Measurements from ENCODE around the gene HBG2.
"Not testable (repeated sequence)": the region's sequence is repeated elsewhere in the genome, so short reads cannot be mapped to it uniquely, and the experiment has no call there.

The HBG2 gene

DNA sequence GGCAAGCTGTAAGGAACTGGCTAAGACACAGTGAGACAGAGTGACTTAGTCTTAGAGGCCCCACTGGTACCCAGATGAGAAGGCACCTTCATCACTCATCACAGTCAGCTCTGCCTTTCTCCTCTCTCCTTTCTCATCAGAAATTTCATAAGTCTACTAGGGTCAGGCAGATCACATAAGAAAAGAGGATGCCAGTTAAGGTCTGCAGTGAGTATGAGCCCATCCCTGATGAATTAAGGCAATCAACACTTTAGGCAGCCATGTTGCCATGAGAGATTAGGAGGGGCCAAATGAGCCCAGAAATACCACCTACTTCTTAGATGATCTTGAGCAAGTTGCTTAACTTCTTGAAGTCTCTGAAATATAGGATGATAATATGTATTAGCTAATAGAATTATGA, 27.0 kb upstream of the HBG2 start:
- no peak for DNase-seq (ENCODE audit: low read depth in 2 of 2)

DNA sequence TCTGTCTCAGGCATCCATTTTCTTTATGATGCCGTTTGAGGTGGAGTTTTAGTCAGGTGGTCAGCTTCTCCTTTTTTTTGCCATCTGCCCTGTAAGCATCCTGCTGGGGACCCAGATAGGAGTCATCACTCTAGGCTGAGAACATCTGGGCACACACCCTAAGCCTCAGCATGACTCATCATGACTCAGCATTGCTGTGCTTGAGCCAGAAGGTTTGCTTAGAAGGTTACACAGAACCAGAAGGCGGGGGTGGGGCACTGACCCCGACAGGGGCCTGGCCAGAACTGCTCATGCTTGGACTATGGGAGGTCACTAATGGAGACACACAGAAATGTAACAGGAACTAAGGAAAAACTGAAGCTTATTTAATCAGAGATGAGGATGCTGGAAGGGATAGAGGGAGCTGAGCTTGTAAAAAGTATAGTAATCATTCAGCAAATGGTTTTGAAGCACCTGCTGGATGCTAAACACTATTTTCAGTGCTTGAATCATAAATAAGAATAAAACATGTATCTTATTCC, 26.1 kb upstream of the HBG2 start:
- no peak for DNase-seq (ENCODE audit: low read depth in 2 of 2)

DNA sequence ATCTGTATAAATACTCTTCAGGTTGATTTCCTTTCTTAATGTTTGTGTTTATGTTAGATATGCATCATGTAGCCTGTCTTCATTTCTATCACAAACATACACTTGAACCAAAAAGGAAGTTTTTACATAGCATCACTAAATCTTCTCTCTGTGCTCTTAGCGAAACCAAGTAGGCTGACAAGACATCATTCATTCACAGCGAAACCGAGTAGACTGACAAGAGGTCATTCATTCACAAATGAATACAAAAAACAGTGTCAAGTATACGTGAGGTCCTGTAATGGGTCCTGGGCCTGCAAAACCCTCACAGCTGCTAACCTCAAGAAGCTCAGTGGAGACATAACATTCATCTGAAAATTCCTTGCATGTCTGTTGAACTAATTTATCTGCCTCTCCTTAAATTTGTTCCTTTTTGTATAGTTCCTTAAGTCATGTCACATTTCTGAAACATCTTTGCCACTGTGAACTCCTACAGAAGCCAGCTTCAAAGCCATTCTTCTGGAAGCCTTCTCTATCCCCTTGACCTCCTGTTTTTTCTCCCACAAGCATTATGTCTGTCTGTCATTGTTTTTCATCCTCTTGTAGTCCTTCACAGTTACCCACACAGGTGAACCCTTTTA, 25.0 kb upstream of the HBG2 start:
- DNase-seq (ENCODE audit: low read depth in 2 of 2) = no peak

DNA sequence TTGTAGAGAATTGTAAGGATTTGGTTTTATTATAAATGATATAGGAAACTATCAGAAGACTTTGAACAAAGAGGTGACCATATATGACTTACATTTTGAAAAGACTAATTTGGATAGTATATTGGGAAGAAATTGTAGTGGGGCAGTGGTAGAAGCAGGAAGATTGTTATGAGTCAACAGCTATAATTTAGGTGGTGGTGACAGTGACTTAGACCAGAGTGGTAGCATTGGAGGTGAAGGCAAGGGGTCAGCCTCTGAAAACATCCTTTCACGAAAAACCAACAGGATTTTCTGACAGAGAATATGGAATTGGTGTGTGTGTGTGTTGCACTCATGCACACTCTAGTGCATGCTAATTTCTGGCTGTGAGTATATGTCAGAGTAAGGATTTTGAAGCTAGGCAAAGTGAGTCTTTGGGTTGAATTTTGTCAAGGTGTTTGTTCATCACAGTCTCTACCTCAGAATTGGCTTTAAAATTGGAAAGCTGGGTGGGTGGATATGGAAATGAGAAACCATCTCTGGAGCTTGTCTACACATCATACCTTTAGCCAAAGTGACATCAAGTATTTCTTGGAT, 23.3 kb upstream of the HBG2 start:
- no peak for DNase-seq (ENCODE audit: low read depth in 2 of 2)

DNA sequence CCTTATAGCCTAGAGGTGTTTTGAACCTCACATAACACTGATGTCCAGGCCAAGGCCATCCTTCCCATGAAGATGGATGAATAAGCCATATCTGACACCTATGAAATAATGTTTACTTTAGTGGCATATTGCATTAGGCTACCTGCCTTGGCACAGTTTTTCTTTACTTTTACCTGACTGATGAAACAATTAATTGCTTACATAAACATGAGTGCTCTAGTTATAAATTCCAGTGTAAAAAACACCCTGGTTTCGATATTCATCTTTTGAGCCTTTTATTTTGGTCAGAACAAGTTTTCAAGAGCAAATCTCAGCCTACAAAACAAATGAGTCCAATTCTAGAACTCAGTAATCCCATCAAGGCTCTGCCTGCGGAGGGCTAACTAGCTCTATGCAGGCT, 22.1 kb upstream of the HBG2 start:
- no peak for DNase-seq (ENCODE audit: low read depth in 2 of 2)

DNA sequence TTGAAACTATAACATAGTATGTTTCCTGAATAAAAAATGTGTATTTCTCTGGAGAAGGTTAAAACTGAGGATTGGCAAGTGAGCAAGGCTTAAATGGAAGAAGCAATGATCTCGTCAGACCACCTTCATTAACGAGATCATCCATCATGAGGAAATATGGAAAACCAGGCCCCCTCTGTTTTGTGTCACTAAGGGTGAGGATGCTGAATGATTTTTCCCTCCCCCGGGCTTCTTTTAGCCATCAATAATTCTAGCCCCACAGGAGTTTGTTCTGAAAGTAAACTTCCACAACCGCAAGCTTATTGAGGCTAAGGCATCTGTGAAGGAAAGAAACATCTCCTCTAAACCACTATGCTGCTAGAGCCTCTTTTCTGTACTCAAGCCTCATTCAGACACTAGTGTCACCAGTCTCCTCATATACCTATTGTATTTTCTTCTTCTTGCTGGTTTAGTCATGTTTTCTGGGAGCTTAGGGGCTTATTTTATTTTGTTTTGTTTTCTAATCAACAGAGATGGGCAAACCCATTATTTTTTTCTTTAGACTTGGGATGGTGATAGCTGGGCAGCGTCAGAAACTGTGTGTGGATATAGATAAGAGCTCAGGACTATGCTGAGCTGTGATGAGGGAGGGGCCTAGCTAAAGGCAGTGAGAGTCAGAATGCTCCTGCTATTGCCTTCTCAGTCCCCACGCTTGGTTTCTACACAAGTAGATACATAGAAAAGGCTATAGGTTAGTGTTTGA, 21.0 kb upstream of the HBG2 start:
- DNase-seq (ENCODE audit: low read depth in 2 of 2) = no peak

DNA sequence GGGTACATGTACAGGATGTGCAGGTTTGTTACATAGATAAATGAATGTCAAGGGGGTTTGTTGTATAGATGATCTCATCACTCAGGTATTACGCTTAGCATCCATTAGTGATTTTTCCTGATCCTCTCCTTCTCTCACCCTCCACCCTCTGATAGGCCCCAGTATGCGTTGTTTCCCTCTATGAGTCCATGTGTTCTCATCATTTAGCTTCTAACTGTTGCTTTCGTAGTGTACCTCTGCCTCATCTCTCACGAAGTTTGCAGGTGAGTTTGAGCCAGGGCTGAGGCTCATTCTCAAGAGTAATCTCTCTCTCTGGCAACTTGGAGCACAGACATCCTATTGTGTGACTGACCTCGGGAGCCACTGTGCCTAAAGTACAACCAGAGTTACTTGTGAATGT, 19.8 kb upstream of the HBG2 start:
- DNase-seq (ENCODE audit: low read depth in 2 of 2) = no peak

DNA sequence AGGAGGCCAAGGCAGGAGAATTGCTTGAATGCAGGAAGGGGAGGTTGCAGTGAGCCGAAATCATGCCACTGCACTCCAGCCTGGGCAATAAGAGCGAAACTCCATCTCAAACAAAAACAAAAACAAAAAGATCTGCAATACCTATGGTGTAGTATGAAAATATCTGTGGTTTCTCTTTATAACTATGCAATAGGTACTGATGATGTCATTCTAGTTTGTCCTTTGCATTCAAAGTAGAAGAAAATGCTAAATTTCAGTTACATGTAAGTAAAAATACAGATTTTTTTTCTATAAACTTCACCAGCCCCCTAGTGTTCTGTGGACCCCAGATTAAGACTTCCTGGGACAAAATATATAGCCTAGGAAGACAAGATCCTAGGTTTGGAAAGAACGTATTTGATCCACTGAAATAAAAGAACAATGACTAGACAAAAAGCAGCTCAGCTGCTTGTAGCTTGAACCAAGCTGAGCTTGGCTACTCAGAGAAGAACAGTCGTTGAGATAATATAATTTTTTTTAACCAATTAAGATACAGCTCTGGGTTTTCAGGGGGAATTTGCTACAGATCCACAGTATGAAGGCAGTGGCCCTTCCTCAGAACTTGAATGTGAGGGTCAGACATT, 17.9 kb upstream of the HBG2 start:
- no peak for DNase-seq (ENCODE audit: low read depth in 2 of 2)

DNA sequence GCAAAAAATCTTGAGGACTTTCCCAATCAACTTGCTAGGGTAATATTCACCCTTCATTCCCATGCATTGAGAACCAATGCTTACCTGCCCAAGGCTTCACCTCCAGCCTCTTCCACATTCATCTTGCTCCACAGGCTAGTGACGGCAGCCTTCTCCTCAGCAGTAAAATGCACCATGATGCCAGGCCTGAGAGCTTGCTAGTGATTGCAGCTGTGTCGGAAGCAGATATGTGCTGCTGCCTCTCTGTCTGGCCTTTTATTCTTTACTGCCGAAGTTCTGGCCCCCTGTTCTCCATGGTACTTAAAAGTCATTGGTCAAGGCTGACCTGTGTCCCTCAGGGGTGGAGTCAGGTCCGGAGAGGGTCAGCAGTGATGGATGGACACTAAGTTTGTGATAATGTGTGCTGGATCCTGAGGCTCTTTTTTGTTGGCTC, 15.2 kb upstream of the HBG2 start, which contains the start of gene HBE1:
HBE1 (minus strand) TSS at position 231 of the 433 bp plus-strand sequence; CDS start at position 176, 55 bp downstream.
- no peak for DNase-seq (ENCODE audit: low read depth in 2 of 2)

DNA sequence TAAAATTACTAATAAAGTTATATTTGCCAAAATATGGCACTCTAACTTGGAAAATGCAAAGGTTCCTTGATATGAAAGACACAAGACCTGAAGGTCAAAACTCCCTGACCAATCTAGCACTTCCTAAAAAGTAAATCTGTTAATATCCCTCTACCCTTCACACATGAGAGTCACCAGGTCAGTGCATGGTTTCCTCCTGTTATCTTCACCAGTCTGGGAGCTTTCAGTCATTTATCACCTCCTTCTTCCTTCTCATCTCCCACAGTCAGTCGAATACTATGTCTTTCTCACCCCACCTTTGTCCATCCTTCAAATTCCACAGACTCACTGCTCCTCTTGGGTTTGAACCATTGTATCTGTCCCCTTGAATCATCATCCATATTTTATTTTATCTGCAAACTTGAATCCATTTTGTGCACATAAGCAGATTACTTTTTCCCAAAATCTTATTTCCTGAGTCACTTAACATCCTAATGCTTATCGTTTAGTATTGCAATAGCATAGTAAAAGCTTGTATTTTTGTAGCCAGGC, 12.5 kb upstream of the HBG2 start:
- DNase-seq (ENCODE audit: low read depth in 2 of 2) = no peak

DNA sequence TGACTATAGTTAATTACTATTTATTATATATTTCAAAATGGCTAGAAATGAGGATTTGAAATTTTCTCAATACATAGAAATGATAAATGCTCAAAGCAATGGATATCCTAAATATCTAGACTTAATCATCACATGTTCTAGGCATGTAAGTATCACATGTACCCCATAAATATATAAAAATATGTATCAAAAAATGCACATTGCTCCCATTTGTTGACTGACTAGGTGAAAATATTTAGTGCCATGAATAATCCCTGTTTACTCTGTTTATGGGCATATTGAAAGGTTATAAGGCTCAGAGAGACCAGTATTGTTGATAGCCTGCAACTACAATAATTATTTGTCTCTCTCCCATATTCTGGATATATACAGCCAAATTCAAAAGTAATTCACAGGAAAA, 12.0 kb upstream of the HBG2 start:
- DNase-seq (ENCODE audit: low read depth in 2 of 2) = no peak

DNA sequence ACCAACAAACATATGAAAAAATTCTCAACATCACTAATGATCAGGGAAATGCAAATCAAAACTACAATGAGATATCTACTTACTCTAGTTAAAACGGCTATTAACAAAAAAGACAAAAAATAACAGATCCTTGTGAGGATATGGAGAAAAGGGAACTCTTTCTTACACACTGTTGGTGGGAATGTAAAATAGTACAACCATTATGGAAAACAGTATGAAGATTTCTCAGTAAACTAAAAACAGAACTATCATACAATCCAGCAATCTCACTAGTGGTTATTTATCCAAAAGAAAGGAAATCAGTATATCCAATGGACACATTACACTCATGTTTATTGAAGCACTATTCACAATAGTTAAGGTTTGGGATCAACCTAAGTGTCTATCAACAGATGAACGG, 11.3 kb upstream of the HBG2 start:
- no peak for DNase-seq (ENCODE audit: low read depth in 2 of 2)

DNA sequence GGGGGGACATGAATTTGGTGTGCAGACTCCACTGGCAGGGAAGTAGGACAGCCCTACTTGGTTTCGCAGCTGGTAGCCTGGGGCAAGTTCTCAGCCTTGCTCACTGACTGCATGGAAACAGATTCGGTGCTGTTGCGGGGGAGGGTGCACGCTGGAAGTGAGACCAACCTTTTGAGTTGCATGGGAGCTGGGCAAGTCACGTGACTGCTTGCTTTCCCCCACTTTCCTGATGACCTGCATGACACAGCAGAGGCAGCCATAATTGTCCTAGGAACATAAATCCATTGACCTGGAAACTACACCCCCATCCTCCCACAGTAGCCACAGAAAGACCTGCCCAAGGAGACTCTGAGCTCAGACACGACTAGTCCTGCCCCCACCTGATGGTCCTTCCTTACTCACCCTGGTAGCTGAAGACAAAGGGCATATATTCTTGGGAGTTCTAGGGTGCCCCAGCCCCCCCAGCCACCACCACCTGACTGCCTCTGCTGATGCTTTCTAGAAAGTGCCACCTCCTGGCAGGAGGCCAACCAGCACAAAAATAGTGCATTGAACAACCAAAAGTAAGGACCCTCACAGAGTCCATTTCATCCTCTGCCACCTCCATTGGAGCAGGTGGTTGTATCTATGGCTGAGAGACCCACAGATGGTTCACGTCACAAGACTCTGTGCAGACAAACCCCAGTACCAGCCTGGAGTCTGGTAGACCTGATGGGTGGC, 4.1 kb upstream of the HBG2 start:
- no peak for DNase-seq (ENCODE audit: low read depth in 2 of 2)

DNA sequence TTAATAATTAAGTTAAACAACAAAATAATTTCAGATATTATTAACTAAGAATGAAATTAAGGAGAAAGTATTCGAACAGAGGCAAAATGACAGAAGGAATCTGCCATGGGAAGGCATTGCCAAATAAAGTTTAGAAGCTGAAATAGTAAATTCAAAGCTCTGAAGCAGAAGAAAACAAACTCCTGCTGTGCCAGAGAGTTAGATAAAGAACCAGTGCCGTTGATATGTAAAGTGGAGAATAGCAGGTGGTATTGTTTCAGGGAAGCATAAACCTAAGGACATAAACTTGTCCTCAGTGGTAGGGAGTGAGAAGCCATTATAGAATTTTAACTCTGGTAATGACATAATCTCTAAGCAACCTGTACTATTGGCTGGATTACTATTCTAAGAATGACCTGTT, 2.7 kb upstream of the HBG2 start:
- DNase-seq (ENCODE audit: low read depth in 2 of 2) = no peak

DNA sequence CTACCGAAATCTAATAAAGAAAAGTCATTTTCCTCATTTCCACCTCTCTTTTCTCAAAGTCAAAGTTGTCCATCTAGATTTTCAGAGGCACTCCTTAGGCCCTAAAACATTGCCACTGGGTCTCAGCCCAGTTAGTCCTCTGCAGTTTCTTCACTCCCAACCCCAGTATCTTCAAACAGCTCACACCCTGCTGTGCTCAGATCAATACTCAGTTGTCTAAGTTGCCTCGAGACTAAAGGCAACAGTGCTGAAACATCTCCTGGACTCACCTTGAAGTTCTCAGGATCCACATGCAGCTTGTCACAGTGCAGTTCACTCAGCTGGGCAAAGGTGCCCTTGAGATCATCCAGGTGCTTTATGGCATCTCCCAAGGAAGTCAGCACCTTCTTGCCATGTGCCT, 558 bp downstream of the HBG2 start:
- not testable (repeated sequence) for DNase-seq (ENCODE audit: low read depth in 2 of 2)

DNA sequence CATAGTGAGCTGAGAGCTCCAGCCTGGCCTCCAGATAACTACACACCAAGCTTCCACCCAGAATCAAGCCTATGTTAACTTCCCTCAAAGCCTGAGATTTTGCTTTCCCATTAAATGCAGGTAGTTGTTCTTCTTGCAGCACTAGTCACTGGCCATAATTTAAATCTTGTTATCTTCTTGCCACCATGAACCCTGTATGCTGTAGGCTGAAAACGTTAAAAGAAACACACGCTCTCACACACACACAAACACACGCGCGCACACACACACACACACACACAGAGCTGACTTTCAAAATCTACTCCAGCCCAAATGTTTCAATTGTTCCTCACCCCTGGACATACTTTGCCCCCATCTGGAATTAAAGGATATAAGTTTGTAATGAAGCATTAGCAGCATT, 1.1 kb downstream of the HBG2 start:
- not testable (repeated sequence) for DNase-seq (ENCODE audit: low read depth in 2 of 2)

DNA sequence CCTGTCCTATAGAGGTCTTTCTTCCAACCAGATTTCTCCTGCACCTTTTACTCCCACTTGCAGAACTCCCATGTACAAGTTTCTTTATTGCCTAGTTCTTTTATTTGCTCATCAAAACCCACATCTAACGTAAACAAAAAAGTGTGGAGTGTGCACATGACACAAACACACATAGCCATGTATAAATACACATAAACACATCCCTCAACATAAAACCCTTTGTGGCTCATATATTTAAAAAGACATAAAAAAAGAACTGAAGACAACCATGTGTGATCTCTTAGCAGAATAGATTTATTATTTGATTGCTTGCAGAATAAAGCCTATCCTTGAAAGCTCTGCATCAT, 1.7 kb downstream of the HBG2 start:
- no peak for DNase-seq (ENCODE audit: low read depth in 2 of 2)

DNA sequence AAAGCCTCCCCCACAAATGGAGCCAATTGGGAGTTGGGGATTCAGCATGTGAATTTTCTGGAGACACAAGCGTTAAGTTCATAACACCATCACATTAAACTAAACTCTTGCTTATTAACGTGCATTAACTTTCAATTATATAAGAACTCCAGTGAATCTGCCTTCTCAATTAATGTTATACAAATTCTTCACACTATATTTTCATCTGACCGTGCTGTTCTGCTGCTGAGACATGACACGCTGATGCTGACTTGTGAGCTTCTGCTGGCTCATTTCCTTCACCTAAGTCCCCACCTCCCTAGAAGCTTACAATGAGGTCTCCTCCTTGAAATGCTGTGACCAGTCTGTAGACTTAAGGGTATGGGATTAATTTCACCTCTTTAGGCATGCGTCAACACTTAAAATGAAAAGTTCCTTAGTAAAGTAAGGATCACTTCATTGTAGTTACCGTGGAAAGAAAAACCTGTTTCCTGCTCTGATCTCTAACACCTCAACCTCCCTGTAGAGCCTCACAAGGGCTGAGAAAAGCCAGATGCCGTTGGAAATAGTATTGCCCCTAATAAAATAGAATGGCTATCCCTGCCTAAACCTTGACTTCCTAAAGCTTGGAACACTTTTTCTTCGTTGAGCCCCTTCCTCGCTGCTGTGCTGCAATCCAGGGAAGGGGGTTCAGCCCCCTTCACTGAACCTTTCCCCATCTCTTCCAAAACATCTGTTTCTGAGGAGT, 2.2 kb downstream of the HBG2 start:
- no peak for DNase-seq (ENCODE audit: low read depth in 2 of 2)

DNA sequence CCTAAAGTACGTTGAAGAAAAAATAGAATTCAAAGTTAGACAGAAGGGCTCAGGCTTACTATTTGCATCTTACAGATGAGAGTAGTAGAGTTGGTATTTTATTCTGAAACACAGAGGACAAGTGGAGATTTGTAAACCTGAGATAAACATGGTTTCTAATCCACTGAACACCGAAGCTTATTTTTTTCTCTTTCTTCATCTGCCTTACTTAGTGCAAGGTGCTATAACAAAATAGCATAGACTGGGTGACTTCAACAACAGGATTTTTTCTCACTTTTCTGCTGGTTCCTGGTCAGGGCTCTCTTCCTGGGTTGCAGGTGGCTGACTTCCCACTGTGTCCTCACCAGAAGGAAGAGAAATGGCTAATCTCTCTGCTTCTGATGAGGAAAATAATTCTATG, 2.8 kb downstream of the HBG2 start:
- no peak for DNase-seq (ENCODE audit: low read depth in 2 of 2)

DNA sequence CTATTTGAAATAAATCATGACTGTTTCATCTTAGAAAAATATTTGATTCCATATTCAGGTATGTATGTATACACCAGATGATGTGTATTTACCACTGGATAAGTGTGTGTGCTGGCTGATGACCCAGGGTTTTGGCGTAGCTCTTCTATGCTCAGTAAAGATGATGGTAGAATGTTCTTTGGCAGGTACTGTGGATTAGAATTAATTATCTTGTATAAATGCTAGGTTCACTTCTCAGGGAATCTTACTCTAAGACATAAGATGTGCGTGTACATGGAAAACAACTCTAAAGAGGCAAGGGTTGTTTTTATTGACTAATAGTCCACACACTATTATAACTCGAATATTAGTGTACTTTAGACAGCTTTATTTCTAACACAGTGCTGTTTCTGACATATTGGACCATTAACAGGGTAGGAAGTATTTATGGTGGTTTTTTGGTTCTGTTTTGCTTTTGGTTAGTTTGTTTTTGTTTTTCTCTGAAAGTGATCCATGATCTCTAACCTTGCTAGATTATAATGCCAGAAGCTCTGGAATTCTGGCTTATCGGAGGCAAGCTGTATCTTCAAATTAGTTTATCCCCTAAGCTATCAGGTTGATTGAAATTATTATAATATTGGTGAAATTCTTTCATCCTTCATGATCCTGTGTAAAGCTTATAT, 3.9 kb downstream of the HBG2 start:
- no peak for DNase-seq (ENCODE audit: low read depth in 2 of 2)

All from stimulated activated CD8-positive, alpha-beta memory T cell treated with anti-CD3 and anti-CD28 coated beads, Interleukin-2, amount 100 ng/mL, for 1 hour (primary cell).